H9 (cell line): ENCODE data around the gene BAIAP2. TPM values are rescaled to one million over a fixed set of nuclear protein-coding genes. Genes with fewer than 3 reads are reported as not detected.
A peak's percentile ranks its signal among the peaks of the same experiment; 100 is the strongest.

Experiments
- DNase-seq: peaks from one replicate; pipeline ENCODE4 v3.0.0-alpha.2; 2017
- H2AFZ ChIP-seq: one replicate; pipeline ENCODE4 v1.6.1; 2013; ENCODE audit warnings: mild to moderate bottlenecking, low read length, control low read depth, moderate library complexity
- H2AK5ac ChIP-seq: 2 replicates; pipeline ENCODE4 v1.6.1; 2013; ENCODE audit warnings: low read length, control low read depth, mixed read lengths; ENCODE audit not compliant: insufficient read length
- H2BK120ac ChIP-seq: one replicate; pipeline ENCODE4 v1.6.1; 2013; ENCODE audit warnings: low read depth, mild to moderate bottlenecking, low read length, control low read depth, inconsistent platforms; ENCODE audit not compliant: poor library complexity, severe bottlenecking
- H2BK12ac ChIP-seq: 2 replicates; pipeline ENCODE4 v1.6.1; 2013; ENCODE audit warnings: low read length, control low read depth, mixed read lengths, low read depth; ENCODE audit not compliant: insufficient read length
- H2BK15ac ChIP-seq: 2 replicates; pipeline ENCODE4 v1.6.1; 2013; ENCODE audit warnings: low read depth, low read length, control low read depth
- H2BK20ac ChIP-seq: one replicate; pipeline ENCODE4 v1.6.1; 2013; ENCODE audit warnings: low read depth, mild to moderate bottlenecking, low read length, control low read depth, inconsistent platforms; ENCODE audit not compliant: poor library complexity, severe bottlenecking
- H2BK5ac ChIP-seq: 2 replicates; pipeline ENCODE4 v1.6.1; 2013; ENCODE audit warnings: low read length, control low read depth, mixed read lengths; ENCODE audit not compliant: insufficient read length
- H3K14ac ChIP-seq: 2 replicates; pipeline ENCODE4 v1.6.1; 2013; ENCODE audit warnings: low read length, control low read depth; ENCODE audit not compliant: insufficient read depth
- H3K18ac ChIP-seq: 2 replicates; pipeline ENCODE4 v1.6.1; 2013; ENCODE audit warnings: low read depth, mild to moderate bottlenecking, mixed read lengths, low read length, control low read depth; ENCODE audit not compliant: insufficient read length
- H3K23ac ChIP-seq: 2 replicates; pipeline ENCODE4 v1.6.1; 2013; ENCODE audit warnings: low read length, control low read depth, mixed read lengths, low read depth; ENCODE audit not compliant: insufficient read length
- H3K23me2 ChIP-seq: 2 replicates; pipeline ENCODE4 v1.6.1; 2013; ENCODE audit warnings: low read depth, mild to moderate bottlenecking, mixed read lengths, low read length, control low read depth; ENCODE audit not compliant: insufficient read length, poor library complexity, severe bottlenecking
- H3K27ac ChIP-seq: 2 replicates; pipeline ENCODE4 v1.5.1; 2013; ENCODE audit warnings: low read length, control low read depth, mixed read lengths, low read depth; ENCODE audit not compliant: insufficient read length
- H3K27me3 ChIP-seq: 2 replicates; pipeline ENCODE4 v1.6.1; 2013; ENCODE audit warnings: low read length, control low read depth, inconsistent platforms; ENCODE audit not compliant: insufficient read depth
- H3K4ac ChIP-seq: 2 replicates; pipeline ENCODE4 v1.6.1; 2013; ENCODE audit warnings: low read depth, mild to moderate bottlenecking, control low read depth, inconsistent platforms, low read length, moderate library complexity
- H3K4me1 ChIP-seq: 2 replicates; pipeline ENCODE4 v1.6.1; 2013; ENCODE audit warnings: low read length, control low read depth, inconsistent platforms; ENCODE audit not compliant: insufficient read depth
- H3K4me2 ChIP-seq: 2 replicates; pipeline ENCODE4 v1.6.1; 2013; ENCODE audit warnings: low read length, control low read depth, mixed read lengths; ENCODE audit not compliant: insufficient read length, insufficient read depth
- H3K56ac ChIP-seq: 2 replicates; pipeline ENCODE4 v1.6.1; 2013; ENCODE audit warnings: low read depth, mild to moderate bottlenecking, mixed read lengths, low read length, control low read depth; ENCODE audit not compliant: insufficient read length
- H3K79me1 ChIP-seq: 2 replicates; pipeline ENCODE4 v1.6.1; 2013; ENCODE audit warnings: low read depth, mild to moderate bottlenecking, moderate library complexity, low read length, control low read depth, inconsistent platforms; ENCODE audit not compliant: insufficient read depth, poor library complexity, severe bottlenecking
- H3K79me2 ChIP-seq: 2 replicates; pipeline ENCODE4 v1.6.1; 2013; ENCODE audit warnings: low read length, control low read depth, inconsistent platforms; ENCODE audit not compliant: insufficient read depth
- H3K9ac ChIP-seq: 2 replicates; pipeline ENCODE4 v1.6.1; 2013; ENCODE audit warnings: low read length, control low read depth, mixed read lengths; ENCODE audit not compliant: insufficient read length; ENCODE audit errors: extremely low read depth
- H3K9me3 ChIP-seq: one replicate; pipeline ENCODE4 v1.6.1; 2013; ENCODE audit warnings: low read depth, low read length, inconsistent platforms; ENCODE audit not compliant: control insufficient read depth
- H3T11ph ChIP-seq: one replicate; pipeline ENCODE4 v1.6.1; 2013; ENCODE audit warnings: mild to moderate bottlenecking, low read length, control low read depth, inconsistent platforms
- H4K20me1 ChIP-seq: one replicate; pipeline ENCODE4 v1.6.1; 2013; ENCODE audit not compliant: control insufficient read depth, insufficient read length, insufficient read depth
- H4K5ac ChIP-seq: 2 replicates; pipeline ENCODE4 v1.6.1; 2013; ENCODE audit warnings: low read depth, mild to moderate bottlenecking, mixed read lengths, low read length, control low read depth; ENCODE audit not compliant: insufficient read length
- H4K8ac ChIP-seq: replicated peaks from 2 replicates; pipeline ENCODE4 v1.6.1; 2013; ENCODE audit warnings: low read length, control low read depth, mixed read lengths, low read depth; ENCODE audit not compliant: insufficient read length
- H4K91ac ChIP-seq: 2 replicates; pipeline ENCODE4 v1.6.1; 2013; ENCODE audit warnings: low read depth, mild to moderate bottlenecking, moderate library complexity, mixed read lengths, low read length, control low read depth; ENCODE audit not compliant: insufficient read length
- H3K27ac Mint-ChIP-seq, 3 experiments: 2 replicates in 2 of 3; 3 replicates in 1 of 3; pipeline ENCODE4 v1.8.0; 2020 to 2021; ENCODE audit warnings: mixed read lengths in 3 of 3, mild to moderate bottlenecking in 1 of 3, moderate library complexity in 1 of 3
- H3K27me3 Mint-ChIP-seq: 2 replicates; pipeline ENCODE4 v1.8.0; 2021; ENCODE audit warnings: low read depth, mild to moderate bottlenecking, moderate library complexity, mixed read lengths
- H3K36me3 Mint-ChIP-seq, 3 experiments: 2 replicates in 2 of 3; 3 replicates in 1 of 3; pipeline ENCODE4 v1.8.0; 2020 to 2021; ENCODE audit warnings: low read depth in 3 of 3, mixed read lengths in 3 of 3; ENCODE audit not compliant: insufficient read depth in 1 of 3
- H3K4me1 Mint-ChIP-seq, 2 experiments: 2 replicates each; pipeline ENCODE4 v1.8.0; 2020; ENCODE audit warnings: mixed read lengths in 2 of 2
- H3K4me3 Mint-ChIP-seq, 2 experiments: 2 replicates in 1 of 2; 3 replicates in 1 of 2; pipeline ENCODE4 v1.8.0; 2020 to 2021; ENCODE audit warnings: mild to moderate bottlenecking in 2 of 2, mixed read lengths in 2 of 2, moderate library complexity in 1 of 2
- H3K9me3 Mint-ChIP-seq, 2 experiments: 2 replicates in 1 of 2; 3 replicates in 1 of 2; pipeline ENCODE4 v1.8.0; 2020; ENCODE audit warnings: mild to moderate bottlenecking in 2 of 2, mixed read lengths in 2 of 2, moderate library complexity in 1 of 2
- WGBS: extraction: QIAGEN DNeasy Blood & Tissue Kit; methylation state at CpG from one replicate; pipeline ENCODE4 v1.1.7; 2013; ENCODE audit warnings: missing lambda C conversion rate, low lambda C conversion rate, mixed read lengths; ENCODE audit not compliant: insufficient read length; ENCODE audit errors: extremely low coverage; 5-methylcytosine and 5-hydroxymethylcytosine counted together
- total RNA-seq: library from RNA; stranded (reverse); gene quantifications from 2 replicates; pipeline ENCODE4 v1.2.1, GENCODE V29; 2021
- TF ChIP-seq, protein P1 (sequence below): fragments of 200-600 bp; sonication (generic); conservative IDR thresholded peaks from 3 replicates; pipeline ENCODE4 v1.8.0; 2021; ENCODE audit warnings: antibody characterized with exemption, mild to moderate bottlenecking

The BAIAP2 gene
- total RNA-seq, 1 experiment from 2014 or later: 27.8 TPM

GRCh38 chr17:81148986-81149533 is 114.1 kb downstream of the BAIAP2 start:
- H2BK120ac ChIP-seq: no peak overlapping the region
- no peaks in the 10 kb centered on the region for H3K79me2 ChIP-seq
- no peak overlapping the region for H4K91ac ChIP-seq
- no peak overlapping the region for H3K14ac ChIP-seq
- no peaks in the 10 kb centered on the region for H3K9me3 ChIP-seq
- no peak overlapping the region for H2BK5ac ChIP-seq
- Mint-ChIP-seq H3K27ac (peak overlapping the region in 2 of 3 experiments; percentile 68 to 79; a peak in 2 of 7 replicates), H3K4me1 (0 out of 4 replicates have a peak, but pooled peaks cover 1% of the 10 kb centered on the region in 2 experiments), H3K4me3 (no peak overlapping the region), H3K9me3 (no peaks in the 10 kb centered on the region; a peak in 1 of 5 replicates), H3K27me3 (no peaks in the 10 kb centered on the region; the same call in none of the 2 replicates), H3K36me3 (no peaks in the 10 kb centered on the region; a peak in 1 of 7 replicates)
- TF ChIP-seq, protein P1, sequence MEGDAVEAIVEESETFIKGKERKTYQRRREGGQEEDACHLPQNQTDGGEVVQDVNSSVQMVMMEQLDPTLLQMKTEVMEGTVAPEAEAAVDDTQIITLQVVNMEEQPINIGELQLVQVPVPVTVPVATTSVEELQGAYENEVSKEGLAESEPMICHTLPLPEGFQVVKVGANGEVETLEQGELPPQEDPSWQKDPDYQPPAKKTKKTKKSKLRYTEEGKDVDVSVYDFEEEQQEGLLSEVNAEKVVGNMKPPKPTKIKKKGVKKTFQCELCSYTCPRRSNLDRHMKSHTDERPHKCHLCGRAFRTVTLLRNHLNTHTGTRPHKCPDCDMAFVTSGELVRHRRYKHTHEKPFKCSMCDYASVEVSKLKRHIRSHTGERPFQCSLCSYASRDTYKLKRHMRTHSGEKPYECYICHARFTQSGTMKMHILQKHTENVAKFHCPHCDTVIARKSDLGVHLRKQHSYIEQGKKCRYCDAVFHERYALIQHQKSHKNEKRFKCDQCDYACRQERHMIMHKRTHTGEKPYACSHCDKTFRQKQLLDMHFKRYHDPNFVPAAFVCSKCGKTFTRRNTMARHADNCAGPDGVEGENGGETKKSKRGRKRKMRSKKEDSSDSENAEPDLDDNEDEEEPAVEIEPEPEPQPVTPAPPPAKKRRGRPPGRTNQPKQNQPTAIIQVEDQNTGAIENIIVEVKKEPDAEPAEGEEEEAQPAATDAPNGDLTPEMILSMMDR: no peak
- H2AFZ ChIP-seq: no peak overlapping the region
- H3K4me2 ChIP-seq: no peak overlapping the region
- no peak overlapping the region for H4K8ac ChIP-seq
- no peak overlapping the region for H4K5ac ChIP-seq
- no peak overlapping the region for H2BK12ac ChIP-seq
- no peak overlapping the region for H3K9ac ChIP-seq
- H3K4me1 ChIP-seq: no peaks in the 10 kb centered on the region
- no peak overlapping the region for H3K27ac ChIP-seq
- H2BK20ac ChIP-seq: no peak overlapping the region
- no peak for DNase-seq
- WGBS: no CpG with 5 or more reads among the region's 14 CpGs
- no peak overlapping the region for H3K56ac ChIP-seq
- no peak overlapping the region for H2AK5ac ChIP-seq
- H2BK15ac ChIP-seq: no peak overlapping the region
- H3K4ac ChIP-seq: no peak overlapping the region
- H3K79me1 ChIP-seq: no peaks in the 10 kb centered on the region
- H3T11ph ChIP-seq: no peak overlapping the region
- no peak overlapping the region for H3K23ac ChIP-seq
- H3K18ac ChIP-seq: no peak overlapping the region
- no peaks in the 10 kb centered on the region for H3K27me3 ChIP-seq
- H3K23me2 ChIP-seq: no peaks in the 10 kb centered on the region
- no peaks in the 10 kb centered on the region for H4K20me1 ChIP-seq
